Caco-2 (cell line): Measurements from ENCODE around the gene CDX2. TPM values are rescaled to one million over a fixed set of nuclear protein-coding genes. Genes with fewer than 3 reads are reported as not detected.

ENCODE experiments used
- BruUV-seq: library from RNA; stranded (reverse); fragments of 400-500 nt; replicated peaks from 2 replicates; lab custom pipeline; 2021; lab: Mats Ljungman, UMichigan
- CTCF ChIA-PET: fragments of 300-600 bp; sonication (Branson Sonifier 250); formaldehyde crosslinking; loops from one replicate; lab custom pipeline; 2022; ENCODE audit warnings: antibody characterized with exemption; lab: Charles Lee
- POLR2A ChIA-PET: fragments of 300-600 bp; sonication (Branson Sonifier 250); formaldehyde crosslinking; loops from one replicate; lab custom pipeline; 2022; ENCODE audit warnings: antibody characterized with exemption; lab: Charles Lee
- DNase-seq, 2 experiments: peaks; one replicate each; pipeline versions ENCODE4 v3.0.0 to v3.0.0-alpha.2; 2020 to 2022
- H3K27me3 ChIP-seq: replicated peaks from 2 replicates; pipeline ENCODE4 v1.6.0; 2011; ENCODE audit warnings: low read length; ENCODE audit not compliant: control insufficient read depth, insufficient read depth
- H3K36me3 ChIP-seq: 2 replicates; pipeline ENCODE4 v1.5.1; 2011; ENCODE audit warnings: low read length; ENCODE audit not compliant: control insufficient read depth, insufficient read depth
- H3K4me1 ChIP-seq: fragments of 250-450 bp; sonication (Bioruptor Pico); 2 replicates; pipeline ENCODE4 v1.5.1; 2020; ENCODE audit warnings: mild to moderate bottlenecking
- H3K4me3 ChIP-seq: 2 replicates; pipeline ENCODE4 v1.5.1; 2011; ENCODE audit warnings: low read depth, mild to moderate bottlenecking, control low read depth, low read length
- H3K9me3 ChIP-seq: fragments of 250-450 bp; sonication (Bioruptor Pico); 2 replicates; pipeline ENCODE4 v1.5.1; 2020; ENCODE audit warnings: mild to moderate bottlenecking, moderate library complexity
- H3K27ac Mint-ChIP-seq: one replicate; pipeline ENCODE4 v1.8.0; 2022; ENCODE audit warnings: mixed read lengths; ENCODE audit not compliant: unreplicated experiment
- H3K27me3 Mint-ChIP-seq: one replicate; pipeline ENCODE4 v1.8.0; 2022; ENCODE audit warnings: mixed read lengths; ENCODE audit not compliant: insufficient read depth, unreplicated experiment
- H3K36me3 Mint-ChIP-seq: one replicate; pipeline ENCODE4 v1.8.0; 2022; ENCODE audit warnings: mild to moderate bottlenecking, mixed read lengths; ENCODE audit not compliant: insufficient read depth, unreplicated experiment
- H3K4me1 Mint-ChIP-seq: one replicate; pipeline ENCODE4 v1.8.0; 2022; ENCODE audit warnings: low read depth, mixed read lengths; ENCODE audit not compliant: unreplicated experiment
- H3K4me3 Mint-ChIP-seq: one replicate; pipeline ENCODE4 v1.8.0; 2022; ENCODE audit warnings: mild to moderate bottlenecking, moderate library complexity, mixed read lengths; ENCODE audit not compliant: unreplicated experiment
- H3K9me3 Mint-ChIP-seq: one replicate; pipeline ENCODE4 v1.8.0; 2022; ENCODE audit warnings: mixed read lengths; ENCODE audit not compliant: unreplicated experiment
- intact Hi-C: fragments of 100-400 bp; cut with micrococcal nuclease; formaldehyde crosslinking; loops from one replicate; pipeline ENCODE4 v1.10.0; 2022; ENCODE audit not compliant: unreplicated experiment
- total RNA-seq: library from RNA; stranded (reverse); gene quantifications from 2 replicates; pipeline ENCODE4 v1.2.3, GENCODE V29; 2022
- TF ChIP-seq, protein P1 (sequence below), 2 experiments: fragments of 200-600 bp in 1 of 2; IDR thresholded peaks; 1 replicate in 1 of 2; 2 replicates in 1 of 2; pipeline versions ENCODE4 v1.5.1 to v1.8.0; 2011 to 2022; ENCODE audit warnings: antibody characterized with exemption in 1 of 2, control low read depth in 1 of 2, inconsistent platforms in 1 of 2, low read depth in 1 of 2, low read length in 1 of 2, mild to moderate bottlenecking in 1 of 2, moderate library complexity in 1 of 2; ENCODE audit not compliant: insufficient read depth in 1 of 2, severe bottlenecking in 1 of 2, unreplicated experiment in 1 of 2

Gene CDX2
- total RNA-seq, 1 experiment from 2014 or later, result 104 TPM

GRCh38 chr13:27925220-27925991 lies 43.7 kb downstream of the CDX2 start:
- Mint-ChIP-seq H3K4me3 (no peak overlapping the region), H3K27ac (no peak overlapping the region), H3K9me3 (no peaks in the 10 kb centered on the region), H3K36me3 (peaks cover 5% of the 10 kb centered on the region), H3K4me1 (no peaks in the 10 kb centered on the region), H3K27me3 (no peaks in the 10 kb centered on the region)
- Histone ChIP-seq H3K4me3 (no peak overlapping the region), H3K4me1 (no peaks in the 10 kb centered on the region), H3K36me3 (no peaks in the 10 kb centered on the region), H3K27me3 (no peaks in the 10 kb centered on the region), H3K9me3 (no peaks in the 10 kb centered on the region)
- BruUV-seq, result no TSS peak
- ChIA-PET POLR2A (no interaction called here), CTCF (no interaction called here)
- DNase-seq, result no peak
- intact Hi-C loops, result no loop called here
- TF ChIP-seq, protein P1, sequence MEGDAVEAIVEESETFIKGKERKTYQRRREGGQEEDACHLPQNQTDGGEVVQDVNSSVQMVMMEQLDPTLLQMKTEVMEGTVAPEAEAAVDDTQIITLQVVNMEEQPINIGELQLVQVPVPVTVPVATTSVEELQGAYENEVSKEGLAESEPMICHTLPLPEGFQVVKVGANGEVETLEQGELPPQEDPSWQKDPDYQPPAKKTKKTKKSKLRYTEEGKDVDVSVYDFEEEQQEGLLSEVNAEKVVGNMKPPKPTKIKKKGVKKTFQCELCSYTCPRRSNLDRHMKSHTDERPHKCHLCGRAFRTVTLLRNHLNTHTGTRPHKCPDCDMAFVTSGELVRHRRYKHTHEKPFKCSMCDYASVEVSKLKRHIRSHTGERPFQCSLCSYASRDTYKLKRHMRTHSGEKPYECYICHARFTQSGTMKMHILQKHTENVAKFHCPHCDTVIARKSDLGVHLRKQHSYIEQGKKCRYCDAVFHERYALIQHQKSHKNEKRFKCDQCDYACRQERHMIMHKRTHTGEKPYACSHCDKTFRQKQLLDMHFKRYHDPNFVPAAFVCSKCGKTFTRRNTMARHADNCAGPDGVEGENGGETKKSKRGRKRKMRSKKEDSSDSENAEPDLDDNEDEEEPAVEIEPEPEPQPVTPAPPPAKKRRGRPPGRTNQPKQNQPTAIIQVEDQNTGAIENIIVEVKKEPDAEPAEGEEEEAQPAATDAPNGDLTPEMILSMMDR (IDR thresholded peaks at IDR 0.05; ENCODE audit: insufficient read depth in 1 of 2, low read depth in 1 of 2, low read length in 1 of 2, severe bottlenecking in 1 of 2, unreplicated experiment in 1 of 2), result no peak

DNA sequence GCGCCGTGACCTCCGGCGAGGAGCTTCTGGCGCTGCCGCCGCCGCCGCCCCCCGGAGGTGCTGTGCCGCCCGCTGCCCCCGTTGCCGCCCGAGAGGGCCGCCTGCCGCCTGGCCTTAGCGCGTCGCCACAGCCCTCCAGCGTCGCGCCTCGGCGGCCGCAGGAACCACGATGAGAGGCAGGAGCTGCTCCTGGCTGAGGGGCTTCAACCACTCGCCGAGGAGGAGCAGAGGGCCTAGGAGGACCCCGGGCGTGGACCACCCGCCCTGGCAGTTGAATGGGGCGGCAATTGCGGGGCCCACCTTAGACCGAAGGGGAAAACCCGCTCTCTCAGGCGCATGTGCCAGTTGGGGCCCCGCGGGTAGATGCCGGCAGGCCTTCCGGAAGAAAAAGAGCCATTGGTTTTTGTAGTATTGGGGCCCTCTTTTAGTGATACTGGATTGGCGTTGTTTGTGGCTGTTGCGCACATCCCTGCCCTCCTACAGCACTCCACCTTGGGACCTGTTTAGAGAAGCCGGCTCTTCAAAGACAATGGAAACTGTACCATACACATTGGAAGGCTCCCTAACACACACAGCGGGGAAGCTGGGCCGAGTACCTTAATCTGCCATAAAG lies 44.5 kb downstream of the CDX2 start:
- no peak for DNase-seq
- Histone ChIP-seq H3K9me3 (no peaks in the 10 kb centered on the region), H3K36me3 (no peaks in the 10 kb centered on the region), H3K27me3 (no peaks in the 10 kb centered on the region), H3K4me3 (no peak overlapping the region), H3K4me1 (no peaks in the 10 kb centered on the region)
- TF ChIP-seq, protein P1 (IDR thresholded peaks at IDR 0.05; ENCODE audit: insufficient read depth in 1 of 2, low read depth in 1 of 2, low read length in 1 of 2, severe bottlenecking in 1 of 2, unreplicated experiment in 1 of 2), result no peak
- Mint-ChIP-seq H3K4me1 (no peaks in the 10 kb centered on the region), H3K27ac (no peak overlapping the region), H3K27me3 (no peaks in the 10 kb centered on the region), H3K36me3 (peaks cover 7% of the 10 kb centered on the region), H3K9me3 (no peaks in the 10 kb centered on the region), H3K4me3 (no peak overlapping the region)
- ChIA-PET POLR2A (no interaction called here), CTCF (no interaction called here)
- intact Hi-C loops, result no loop called here
- BruUV-seq, result no TSS peak

- Histone ChIP-seq H3K9me3 (no peaks in the 10 kb centered on the region), H3K36me3 (no peaks in the 10 kb centered on the region), H3K4me3 (no peak overlapping the region), H3K27me3 (no peaks in the 10 kb centered on the region), H3K4me1 (peaks cover 5% of the 10 kb centered on the region)
- peaks cover 7% of the 10 kb centered on the region for H3K36me3 Mint-ChIP-seq
- TF ChIP-seq, protein P1 (IDR thresholded peaks at IDR 0.05; ENCODE audit: insufficient read depth in 1 of 2, low read depth in 1 of 2, low read length in 1 of 2, severe bottlenecking in 1 of 2, unreplicated experiment in 1 of 2), result no peak
- ChIA-PET POLR2A (no interaction called here), CTCF (no interaction called here)
- H3K4me3 Mint-ChIP-seq, result no peak overlapping the region
- DNase-seq, result no peak
- no peaks in the 10 kb centered on the region for H3K4me1 Mint-ChIP-seq
- no TSS peak for BruUV-seq
- intact Hi-C loops, result no loop called here
- H3K27ac Mint-ChIP-seq, result no peak overlapping the region
- no peaks in the 10 kb centered on the region for H3K27me3 Mint-ChIP-seq
- no peaks in the 10 kb centered on the region for H3K9me3 Mint-ChIP-seq
These were observed 45.2 kb downstream of the CDX2 start for GRCh38 chr13:27923794-27924528.
